GM12801 (cell line): ENCODE results near the gene TTLL10.

Source experiments
- CTCF ChIP-seq: IDR thresholded peaks from one replicate; pipeline ENCODE4 v1.5.1; 2011; ENCODE audit warnings: control low read depth; ENCODE audit not compliant: insufficient read length; ENCODE audit errors: extremely low read depth

Gene TTLL10

GRCh38 chr1:1173061-1173792 is 453 bp upstream of the TTLL10 start:
- no peak for TF ChIP-seq CTCF

GRCh38 chr1:1175221-1176062 is 1.8 kb downstream of the TTLL10 start:
- TF ChIP-seq CTCF, result no peak

GRCh38 chr1:1176931-1177330 is 3.3 kb downstream of the TTLL10 start:
- TF ChIP-seq CTCF, result no peak

GRCh38 chr1:1177452-1178206 is 3.9 kb downstream of the TTLL10 start:
- no peak for TF ChIP-seq CTCF

- no peak for TF ChIP-seq CTCF
Observed at GRCh38 chr1:1178794-1179331, 5.2 kb downstream of the TTLL10 start.

GRCh38 chr1:1179346-1179982 is 5.8 kb downstream of the TTLL10 start:
- no peak for TF ChIP-seq CTCF
